Measurements from ENCODE around the gene OTOF.
A peak's percentile ranks its signal among the peaks of the same experiment; 100 is the strongest.

OTOF gene

DNA sequence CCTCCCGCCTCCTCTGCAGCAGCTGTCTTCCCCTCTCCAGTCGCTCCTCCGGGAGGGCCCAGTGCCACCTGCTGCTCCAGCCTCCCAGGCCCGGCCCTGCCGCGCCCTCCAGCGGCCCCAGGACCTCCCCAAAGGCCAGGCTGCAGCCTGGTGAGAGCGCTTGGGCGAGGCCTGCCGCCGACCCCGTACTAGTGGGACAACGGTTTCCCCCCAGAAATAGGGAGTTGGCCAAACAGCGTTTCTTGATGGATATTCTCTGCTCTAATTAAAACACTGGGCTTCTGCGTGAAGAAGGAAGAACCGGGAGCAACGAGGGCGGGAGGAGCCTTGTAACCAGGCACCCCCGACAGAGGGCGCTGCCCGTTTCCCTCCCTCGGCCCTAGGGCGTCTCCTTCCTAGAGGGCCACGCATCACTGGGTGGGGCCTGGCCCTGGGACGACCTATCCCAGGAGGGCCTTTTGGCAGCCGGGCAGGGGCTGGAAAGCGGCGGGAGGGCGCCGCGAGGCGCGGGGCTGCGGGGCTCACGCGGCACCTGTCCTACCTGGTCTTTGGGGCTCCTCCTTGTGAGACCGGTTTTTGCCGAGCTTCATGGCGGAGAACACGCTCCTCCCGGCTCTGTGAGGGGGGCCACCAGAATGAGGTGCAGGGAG is 25.4 kb upstream of the OTOF start:
- peak; percentile 60 for FAIRE-seq
- peak; percentile 70 for DNase-seq (ENCODE audit: extremely low spot score, insufficient read length, low read depth)

DNA sequence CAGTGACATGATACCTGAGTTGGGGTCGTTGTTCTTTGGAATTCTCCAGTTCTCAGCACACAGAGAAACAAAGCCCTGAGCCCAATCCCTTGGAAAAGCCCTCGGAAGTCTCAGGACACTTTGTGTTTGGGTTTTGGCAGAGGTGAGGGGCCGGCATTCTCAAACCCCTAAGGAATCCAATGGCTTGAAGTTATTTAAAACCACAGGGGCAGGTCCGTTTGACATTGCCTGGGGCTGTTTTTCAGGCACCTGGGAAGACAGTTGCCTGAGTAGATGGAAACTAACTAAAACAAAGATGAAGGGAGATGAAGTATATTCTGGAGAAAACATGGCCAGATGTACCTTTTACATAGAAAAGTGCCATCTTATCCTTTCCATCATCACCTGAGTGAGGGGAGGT is 22.5 kb upstream of the OTOF start:
- no peak for DNase-seq (ENCODE audit: extremely low spot score, insufficient read length, low read depth)
- no peak for FAIRE-seq

DNA sequence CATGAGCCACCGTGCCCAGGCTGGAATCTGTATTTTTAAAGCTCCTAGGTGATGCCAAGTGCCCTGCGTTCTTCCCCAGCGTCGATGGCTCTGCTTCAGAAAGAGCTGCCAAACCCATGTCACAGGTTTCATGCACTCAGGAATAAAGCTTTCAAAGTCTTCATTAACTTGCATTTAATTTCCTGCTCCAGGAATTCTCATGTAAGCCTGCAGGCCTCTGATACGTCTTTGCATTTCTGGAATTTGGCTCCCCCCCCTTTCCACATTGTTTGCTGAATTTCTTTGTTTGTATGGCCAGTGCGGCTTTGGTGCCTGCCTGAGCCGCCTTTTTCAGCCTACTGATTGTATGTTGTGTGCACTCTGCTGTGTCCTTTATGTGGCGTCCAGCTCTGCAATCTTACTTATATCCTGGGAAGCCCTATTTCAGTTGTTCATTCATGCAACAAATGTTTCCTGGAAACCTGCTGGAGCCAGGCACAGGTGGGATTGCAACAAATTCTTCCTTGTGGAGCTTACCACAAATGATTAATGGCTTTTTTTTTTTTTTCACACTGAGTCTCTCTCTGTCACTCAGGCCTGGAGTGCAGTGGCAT is 17.9 kb upstream of the OTOF start:
- no peak for DNase-seq (ENCODE audit: extremely low spot score, insufficient read length, low read depth)
- no peak for FAIRE-seq

DNA sequence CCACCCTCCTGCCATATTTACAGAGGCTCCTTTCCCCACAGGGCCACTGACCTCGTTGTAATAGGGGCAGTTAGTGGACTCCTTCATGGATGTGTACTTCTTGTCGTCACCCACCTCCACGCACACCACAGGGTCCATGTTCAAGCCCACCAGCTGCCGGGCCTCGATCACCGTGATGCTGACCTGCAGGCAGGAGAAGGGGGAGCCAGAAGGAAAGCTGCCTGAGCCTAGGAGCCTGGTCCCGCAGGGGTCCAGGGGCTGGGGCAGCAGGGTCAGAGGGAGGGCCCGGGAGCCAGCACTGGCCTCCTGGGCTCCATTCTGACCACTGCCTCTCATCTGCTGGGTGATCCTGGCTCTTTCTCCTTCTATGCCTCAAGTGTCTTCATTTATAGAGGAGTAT is 17.0 kb upstream of the OTOF start:
- no peak for FAIRE-seq

DNA sequence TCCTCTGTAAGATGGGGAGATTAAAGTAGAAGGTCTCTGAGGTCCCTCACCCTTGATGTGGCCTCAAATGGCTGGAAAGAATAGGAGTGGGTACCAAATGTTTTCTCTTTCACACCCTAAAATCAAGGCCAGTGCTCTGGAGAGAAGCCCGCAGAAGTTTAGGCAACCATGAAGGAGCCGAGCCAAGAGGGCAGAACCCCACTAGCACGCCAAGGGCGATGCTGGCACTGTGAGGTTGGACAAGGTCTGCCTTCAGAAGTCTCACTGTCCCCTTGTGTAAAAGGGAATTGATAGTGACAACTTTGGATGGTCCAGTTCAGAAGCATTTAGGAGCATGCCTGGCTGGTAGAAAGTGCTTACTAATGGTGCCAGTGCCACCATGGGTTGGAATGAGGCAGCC is 16.3 kb upstream of the OTOF start:
- FAIRE-seq (no peak), DNase-seq (ENCODE audit: extremely low spot score, insufficient read length, low read depth) (no peak)

More for the DNA sequence above, 17.0 kb upstream of the OTOF start:
- no peak for DNase-seq (ENCODE audit: extremely low spot score, insufficient read length, low read depth)

DNA sequence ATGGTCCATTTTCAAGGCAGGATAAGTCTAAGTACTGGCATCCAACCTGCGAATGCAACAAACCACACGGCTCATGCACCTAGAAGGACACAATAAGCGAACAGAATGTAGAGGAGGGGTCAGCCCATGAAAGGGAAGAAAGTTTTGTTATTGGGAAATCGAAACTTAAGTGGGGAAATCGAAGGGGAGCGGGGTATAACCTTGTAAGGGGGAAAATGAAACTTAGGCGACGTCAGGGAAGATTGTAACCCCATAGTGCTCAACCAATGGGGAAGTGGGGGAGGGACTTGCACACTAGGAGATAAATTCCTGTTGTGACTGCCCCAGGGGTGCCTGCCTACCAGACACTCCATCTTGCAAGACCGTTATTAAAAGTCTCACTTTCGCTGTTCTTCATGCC is 15.6 kb upstream of the OTOF start:
- DNase-seq (ENCODE audit: extremely low spot score, insufficient read length, low read depth), result no peak
- FAIRE-seq, result peak; percentile 5

DNA sequence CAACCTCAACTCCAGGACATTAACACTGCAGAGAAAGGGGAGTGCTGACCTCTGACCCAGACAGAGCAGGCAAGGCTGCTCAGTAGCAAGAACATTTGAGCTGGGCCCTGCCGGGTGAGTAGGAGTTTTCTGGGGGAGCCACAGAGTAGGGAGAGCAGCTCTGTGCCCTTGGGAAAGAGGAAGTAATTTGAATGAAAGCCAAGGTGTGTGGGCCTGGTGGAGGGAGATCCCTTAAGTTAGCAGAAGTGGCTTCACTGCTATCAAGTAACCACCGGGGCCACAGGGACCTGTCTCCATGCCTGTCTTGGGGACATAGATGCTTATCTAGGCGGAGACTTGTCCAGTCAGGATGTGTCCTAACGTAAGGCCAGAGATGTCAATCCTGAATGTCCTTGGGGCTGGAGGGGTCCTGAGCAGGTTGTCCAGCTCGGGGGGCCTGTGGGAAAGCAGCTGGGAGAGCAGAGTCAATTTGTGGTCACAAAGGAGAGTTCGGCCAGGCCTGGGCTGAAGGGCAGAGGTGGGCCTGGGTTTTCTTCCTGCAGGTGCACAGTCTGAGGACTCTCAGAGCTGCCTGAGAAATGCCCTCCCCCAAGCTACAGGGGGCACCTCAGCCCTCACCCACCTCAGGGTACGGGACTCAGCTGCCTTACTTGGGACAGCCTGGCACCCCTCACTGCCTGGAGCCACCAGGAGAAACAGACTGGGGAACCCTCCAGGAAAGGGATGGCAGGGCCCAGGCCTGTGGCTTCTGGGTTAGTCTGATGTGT is 15.0 kb upstream of the OTOF start:
- no peak for FAIRE-seq
- no peak for DNase-seq (ENCODE audit: extremely low spot score, insufficient read length, low read depth)

DNA sequence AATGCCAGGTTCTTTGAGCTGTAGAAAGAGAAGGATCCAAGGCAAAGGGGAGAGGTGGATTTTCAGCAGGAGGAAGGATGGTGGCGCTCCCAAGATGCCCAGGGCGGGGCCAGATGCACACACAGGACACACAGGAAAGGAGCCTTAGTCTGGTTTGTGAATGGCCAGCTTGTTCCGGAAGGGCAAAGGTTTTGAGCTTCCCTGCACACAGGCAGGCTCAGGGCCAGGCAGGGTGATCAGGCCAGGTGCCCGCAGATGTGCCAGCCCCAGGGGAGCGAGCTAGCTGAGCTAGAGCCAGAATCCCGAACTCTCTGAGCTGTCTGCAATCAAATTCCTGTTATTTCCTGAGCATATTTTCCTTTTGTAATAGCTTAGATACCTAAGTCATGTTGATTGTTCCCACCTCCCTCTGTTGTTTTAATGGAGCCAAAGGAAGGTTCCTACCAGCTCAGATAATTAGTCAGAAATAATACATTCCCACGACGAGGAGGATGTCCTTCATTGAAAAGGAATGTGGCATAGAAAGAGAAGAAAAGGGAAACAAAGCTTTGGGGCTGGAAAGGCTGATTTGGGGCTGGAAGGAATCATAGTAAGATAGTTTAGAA is 13.7 kb upstream of the OTOF start:
- FAIRE-seq, result no peak
- no peak for DNase-seq (ENCODE audit: extremely low spot score, insufficient read length, low read depth)

DNA sequence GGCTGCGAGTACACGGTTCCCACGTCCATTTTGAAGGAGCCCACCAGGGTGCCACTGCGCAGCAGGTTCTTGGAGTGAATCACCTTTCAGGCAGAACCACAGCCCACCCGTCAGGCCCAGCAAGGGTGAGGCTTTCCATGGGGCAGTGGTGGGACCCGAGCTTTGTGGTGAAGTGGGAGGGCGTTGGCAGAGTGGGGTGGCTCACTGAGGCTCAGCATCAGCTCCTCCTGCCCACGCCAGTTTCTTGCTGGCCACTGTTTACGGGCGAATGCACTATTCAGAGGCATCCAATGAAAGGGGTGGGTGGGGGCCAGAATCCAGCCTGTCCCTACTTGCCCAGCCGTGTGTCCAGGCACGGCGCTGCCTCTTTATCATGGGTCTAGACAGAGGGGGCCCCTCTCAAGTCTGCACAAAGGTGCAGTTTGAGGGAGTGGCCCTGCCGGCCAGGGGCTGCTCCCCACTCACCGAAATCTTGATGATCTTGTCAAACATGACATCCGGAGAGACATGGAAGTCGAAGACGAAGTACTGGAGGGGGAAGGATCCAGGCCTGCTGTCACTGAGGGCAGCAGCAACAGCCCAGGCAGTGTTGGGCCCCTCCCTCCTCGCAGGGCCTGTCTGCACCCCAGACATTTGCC is 11.4 kb upstream of the OTOF start:
- no peak for DNase-seq (ENCODE audit: extremely low spot score, insufficient read length, low read depth)
- no peak for FAIRE-seq

DNA sequence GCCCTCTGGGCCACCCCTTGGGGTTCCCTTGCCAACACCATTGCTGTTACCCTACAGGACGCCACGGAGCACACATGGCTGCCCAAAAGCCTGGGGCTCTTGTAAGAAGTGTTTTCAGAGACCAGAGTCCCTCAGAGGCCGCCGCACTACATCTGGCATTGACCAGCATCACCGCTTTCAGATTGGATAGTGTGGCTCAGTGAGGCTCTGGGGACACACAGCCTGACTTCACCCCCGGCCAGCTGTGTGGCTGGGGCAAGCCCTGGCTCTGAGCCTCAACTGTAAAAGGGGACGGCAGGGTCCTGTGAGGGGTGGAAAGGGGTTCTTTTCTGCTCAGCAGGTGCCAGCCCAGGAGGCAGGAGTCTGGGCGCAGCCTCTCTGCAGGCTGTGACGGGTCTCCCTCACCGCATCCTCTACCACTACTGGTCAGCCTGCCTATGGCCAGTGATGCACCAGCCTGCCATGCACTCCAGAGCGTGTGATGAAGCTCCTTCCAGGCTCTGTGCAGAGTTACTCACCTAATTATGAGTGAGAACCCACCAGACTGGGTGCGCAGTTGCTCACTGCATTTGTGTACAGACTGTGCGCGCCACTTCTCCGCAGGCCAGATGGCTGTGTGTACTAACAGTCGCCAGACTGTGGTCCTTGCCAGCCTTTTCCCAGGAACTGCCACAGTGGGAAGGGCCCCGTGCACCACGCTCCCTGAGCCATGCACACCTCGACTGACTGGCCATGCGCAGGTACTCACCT is 10.7 kb upstream of the OTOF start:
- FAIRE-seq, result no peak
- no peak for DNase-seq (ENCODE audit: extremely low spot score, insufficient read length, low read depth)

DNA sequence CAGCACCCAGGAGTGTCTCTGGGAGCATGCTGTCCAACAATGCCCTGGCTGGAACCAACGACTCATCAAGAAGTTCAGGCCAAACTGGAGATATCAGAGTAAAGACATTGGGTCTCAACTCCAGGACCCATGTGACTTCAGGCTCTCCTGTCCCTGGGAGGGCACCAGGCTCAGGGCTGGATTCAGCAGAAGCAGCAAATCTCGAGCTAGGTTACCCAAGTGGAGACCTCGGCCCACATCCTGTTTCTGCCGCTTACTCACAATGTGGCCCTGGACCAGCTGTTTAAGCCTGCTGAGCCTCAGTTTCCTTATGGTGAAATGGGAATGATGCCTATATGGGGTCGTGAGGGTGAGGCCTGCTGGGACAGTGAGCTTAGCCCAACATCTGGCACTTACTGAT is 9.3 kb upstream of the OTOF start:
- no peak for FAIRE-seq
- no peak for DNase-seq (ENCODE audit: extremely low spot score, insufficient read length, low read depth)

DNA sequence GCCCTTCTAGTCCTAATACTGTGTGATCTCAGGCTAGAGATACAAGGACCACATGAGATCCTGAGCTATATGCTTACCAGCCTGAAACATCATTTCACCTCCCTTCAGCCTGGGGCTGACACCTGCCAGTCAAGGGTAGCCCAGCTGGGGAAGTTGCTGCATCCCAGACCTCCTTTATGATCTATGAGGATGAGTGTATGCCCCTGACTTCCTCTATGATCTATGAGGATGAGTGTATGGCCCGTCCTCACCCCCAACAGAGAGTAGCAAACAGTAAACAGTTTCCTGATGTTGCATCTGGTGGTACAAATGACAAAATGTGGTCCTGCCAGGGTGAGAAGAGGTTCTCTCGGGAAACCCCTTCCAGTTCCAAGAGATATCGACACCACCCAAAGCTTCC is 8.9 kb upstream of the OTOF start:
- no peak for FAIRE-seq
- DNase-seq (ENCODE audit: extremely low spot score, insufficient read length, low read depth), result no peak

DNA sequence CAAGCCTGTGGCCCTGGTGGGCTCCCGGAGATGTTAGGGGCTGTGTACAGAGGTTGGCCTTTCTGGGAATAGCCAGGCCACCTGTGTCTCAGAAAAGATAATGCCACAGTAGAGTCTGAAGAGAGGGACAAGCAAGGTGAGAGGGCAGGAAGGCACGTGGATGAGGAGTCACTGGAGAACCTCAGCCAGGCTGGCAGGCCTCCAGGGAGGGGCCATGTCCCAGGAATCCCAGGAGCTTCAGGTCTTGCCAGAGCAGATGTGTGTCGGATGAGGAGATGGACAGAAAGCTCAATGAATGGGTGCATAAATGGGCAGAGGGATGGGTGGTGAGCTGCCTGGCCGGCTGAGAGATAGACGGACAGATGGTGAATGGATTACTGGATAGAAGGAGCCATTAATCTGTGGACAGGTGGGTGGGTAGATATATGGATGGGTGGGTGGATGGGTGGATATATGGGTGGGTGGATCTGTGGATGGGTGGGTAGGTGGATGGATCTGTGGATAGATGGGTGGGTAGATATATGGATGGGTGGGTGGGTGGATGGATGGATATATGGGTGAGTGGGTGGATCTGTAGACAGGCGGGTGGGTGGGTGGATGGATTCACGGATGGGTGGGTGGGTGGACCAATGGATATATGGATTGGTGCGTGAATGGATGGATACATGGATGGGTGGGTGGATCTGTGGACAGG is 7.9 kb upstream of the OTOF start:
- no peak for FAIRE-seq
- DNase-seq (ENCODE audit: extremely low spot score, insufficient read length, low read depth), result no peak

DNA sequence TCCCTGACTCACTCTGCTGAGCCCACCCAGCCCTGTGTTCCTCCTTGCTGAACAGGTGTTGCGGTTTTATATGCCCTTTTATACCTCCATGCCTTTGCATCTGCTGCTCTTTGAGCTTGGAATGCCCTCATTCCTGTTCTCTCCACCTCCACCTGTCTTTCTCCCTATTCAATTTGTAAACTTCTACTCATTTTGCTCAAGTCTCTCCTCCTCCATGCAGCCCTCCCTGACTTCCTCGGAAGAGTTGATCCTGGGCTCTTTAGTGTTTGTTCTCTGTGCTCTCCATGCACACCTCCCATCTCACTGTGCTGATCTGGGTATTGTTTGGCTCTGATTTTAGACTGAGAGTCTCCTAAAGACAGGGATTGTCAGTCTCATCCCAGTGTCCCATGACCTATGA is 7.2 kb upstream of the OTOF start:
- FAIRE-seq (no peak), DNase-seq (ENCODE audit: extremely low spot score, insufficient read length, low read depth) (no peak)

DNA sequence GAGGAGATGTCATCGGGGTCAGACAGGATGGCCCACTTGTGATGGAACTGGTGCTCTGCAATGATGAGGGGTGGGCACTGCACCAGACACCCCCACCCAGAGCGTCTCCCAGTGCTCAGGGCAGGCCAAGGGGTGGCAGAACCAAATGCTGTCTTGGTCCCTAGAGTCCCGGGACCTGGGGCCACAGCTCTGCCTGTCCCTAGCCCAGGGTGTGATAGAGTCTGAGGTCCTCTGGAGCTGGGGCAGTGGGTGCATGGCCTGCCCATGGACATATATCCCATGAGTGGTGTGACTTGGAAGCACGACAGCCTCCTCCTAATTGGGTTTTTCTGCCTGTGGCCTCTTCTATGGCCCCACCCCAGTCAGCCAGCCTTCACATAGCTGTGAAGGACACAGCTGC is 6.7 kb upstream of the OTOF start:
- no peak for FAIRE-seq
- DNase-seq (ENCODE audit: extremely low spot score, insufficient read length, low read depth), result no peak

DNA sequence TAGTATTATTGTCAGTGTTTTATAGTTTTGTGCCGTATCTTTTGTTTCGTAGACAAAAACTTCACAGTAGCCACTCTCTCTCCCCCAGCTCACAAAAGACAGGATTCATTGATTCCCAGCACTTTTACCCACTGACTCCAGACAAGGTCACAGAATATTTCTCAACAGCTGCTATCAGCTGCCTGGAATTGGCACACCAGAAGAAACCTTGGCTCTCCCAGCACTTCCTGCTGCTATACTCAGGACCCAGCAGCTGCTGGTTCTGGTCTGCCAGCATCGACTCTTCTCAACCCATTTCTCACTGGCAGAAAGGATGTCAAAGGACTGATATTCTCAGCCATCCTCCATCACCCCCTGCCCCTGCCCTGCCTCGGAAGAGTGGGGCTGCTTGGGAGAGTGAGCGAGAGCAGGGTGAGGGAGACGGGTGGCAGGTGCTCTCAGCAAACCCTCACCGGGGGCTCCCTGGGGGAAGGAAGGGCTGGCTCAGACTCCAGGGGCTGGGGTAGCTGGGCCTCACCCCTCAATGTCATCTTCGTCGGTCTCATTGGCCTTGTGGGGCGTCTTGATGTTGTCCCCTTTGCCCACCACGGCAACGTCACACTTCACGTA is 6.1 kb upstream of the OTOF start:
- FAIRE-seq (no peak), DNase-seq (ENCODE audit: extremely low spot score, insufficient read length, low read depth) (no peak)

DNA sequence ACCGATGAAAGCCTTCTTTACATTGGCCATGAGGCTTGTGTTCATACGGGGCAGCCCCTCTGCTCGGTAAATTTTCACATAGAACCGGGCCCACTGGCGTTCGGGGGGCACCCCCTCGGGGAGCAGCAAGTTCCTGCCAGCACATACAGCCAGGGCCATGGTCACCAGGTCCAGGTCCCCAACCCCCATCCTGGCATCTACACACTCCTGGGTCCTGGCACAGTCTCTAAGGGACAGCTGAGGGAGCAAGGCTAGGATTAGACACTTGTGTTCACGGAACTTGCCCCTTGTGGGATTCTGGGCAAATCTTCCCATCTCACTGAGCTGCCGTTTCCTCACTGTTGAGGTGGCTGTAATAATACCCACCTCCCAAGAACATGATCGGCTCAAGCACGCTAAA is 5.6 kb upstream of the OTOF start:
- DNase-seq (ENCODE audit: extremely low spot score, insufficient read length, low read depth) (no peak), FAIRE-seq (no peak)

DNA sequence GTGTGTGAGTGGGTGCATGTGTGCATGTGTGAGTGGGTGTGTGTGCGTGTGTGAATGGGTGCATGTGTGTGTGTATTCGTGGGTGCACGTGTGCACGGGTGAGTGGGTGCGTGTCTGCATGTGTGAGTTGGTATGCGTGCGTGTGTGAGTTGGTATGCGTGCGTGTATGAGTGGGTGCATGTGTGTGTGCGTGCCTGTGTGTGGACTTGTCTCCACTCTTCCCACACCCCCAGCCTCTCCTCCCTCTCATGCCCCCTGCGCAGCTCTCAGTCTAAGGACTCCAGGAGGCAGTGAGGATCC is 5.1 kb upstream of the OTOF start:
- FAIRE-seq, result no peak

More for the DNA sequence above, 5.1 kb upstream of the OTOF start:
- DNase-seq (ENCODE audit: extremely low spot score, insufficient read length, low read depth), result no peak
